ENCODE results near the gene SERPINE3. TPM values are rescaled to one million over a fixed set of nuclear protein-coding genes. Genes with fewer than 3 reads are reported as not detected.

SERPINE3 gene
- total RNA-seq, 4 donors from 2014 or later: not detected

- WGBS, 2 donors (ENCODE audit: low coverage in 1 of 2): 92% methylated on average over 2 of the region's 2 CpGs; no CpG with 5 or more reads in 1 of the 2 donors
These were observed 11.5 kb upstream of the SERPINE3 start for GRCh38 chr13:51327961-51328360.

DNA sequence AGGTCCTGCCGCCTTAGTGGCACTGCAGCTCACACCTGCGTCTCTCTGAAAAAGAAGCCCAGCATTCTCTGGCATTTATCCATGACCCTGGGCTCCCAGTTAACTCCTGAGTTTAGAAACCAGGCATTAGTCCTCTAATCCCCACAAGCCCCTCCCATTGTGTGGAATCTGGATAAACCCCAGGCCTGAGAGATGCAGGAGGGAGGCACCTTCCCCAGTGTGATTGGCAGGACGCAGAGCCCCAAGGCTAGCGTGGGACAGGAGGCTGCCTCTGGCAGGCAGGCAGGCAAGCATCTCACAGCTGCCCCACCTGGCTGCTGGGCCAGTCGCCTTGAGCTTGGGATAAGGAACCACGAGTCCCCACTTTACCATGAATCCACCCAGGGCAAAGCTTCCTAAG is 11.0 kb upstream of the SERPINE3 start:
- DNase-seq: no peak
- H3K27me3 ChIP-seq: no peaks in the 10 kb centered on the region
- TF ChIP-seq POLR2AphosphoS5 (IDR thresholded peaks at IDR 0.05) (no peak), EP300 (IDR thresholded peaks at IDR 0.05; ENCODE audit: low read depth) (no peak)
- no peaks in the 10 kb centered on the region for H3K4me1 ChIP-seq
- H3K9me3 ChIP-seq: no peaks in the 10 kb centered on the region
- intact Hi-C loops (cut with DNase I; ENCODE audit: low total_unique reads): no loop called here
- no peaks in the 10 kb centered on the region for H3K36me3 ChIP-seq
- no peak overlapping the region for H3K27ac ChIP-seq
- in situ Hi-C loops (cut with MboI; ENCODE audit: low pct_ligation_motif_present in 1 of 4, low pct_unique_long_range_greater_than_20kb in 1 of 4, low sequenced_read_pairs in 3 of 4): no loop called here
- no peak overlapping the region for H3K4me3 ChIP-seq
- WGBS, 2 donors (ENCODE audit: low coverage in 1 of 2): 80 to 86% methylated on average over 1 to 6 of the region's 6 CpGs

More at GRCh38 chr13:51327961-51328360, 11.5 kb upstream of the SERPINE3 start:
- H3K36me3 ChIP-seq: no peaks in the 10 kb centered on the region
- no peaks in the 10 kb centered on the region for H3K9me3 ChIP-seq
- DNase-seq: no peak
- H3K4me1 ChIP-seq: no peaks in the 10 kb centered on the region
- H3K27ac ChIP-seq: no peak overlapping the region
- in situ Hi-C loops (cut with MboI; ENCODE audit: low pct_ligation_motif_present in 1 of 4, low pct_unique_long_range_greater_than_20kb in 1 of 4, low sequenced_read_pairs in 3 of 4): no loop called here
- intact Hi-C loops (cut with DNase I; ENCODE audit: low total_unique reads): no loop called here
- H3K4me3 ChIP-seq: no peak overlapping the region
- no peak for TF ChIP-seq CTCF (IDR thresholded peaks at IDR 0.05)
- TF ChIP-seq POLR2A (IDR thresholded peaks at IDR 0.05): no peak
- TF ChIP-seq POLR2AphosphoS5 (IDR thresholded peaks at IDR 0.05): no peak
- no peak for TF ChIP-seq EP300 (IDR thresholded peaks at IDR 0.05; ENCODE audit: low read depth)
- no peaks in the 10 kb centered on the region for H3K27me3 ChIP-seq

GRCh38 chr13:51329606-51330005 is 9.9 kb upstream of the SERPINE3 start:
- Histone ChIP-seq H3K36me3 (no peaks in the 10 kb centered on the region), H3K4me1 (no peaks in the 10 kb centered on the region), H3K27ac (no peak overlapping the region), H3K9me3 (no peaks in the 10 kb centered on the region), H3K27me3 (no peaks in the 10 kb centered on the region), H3K4me3 (no peak overlapping the region)
- in situ Hi-C loops (cut with MboI; ENCODE audit: low pct_ligation_motif_present in 1 of 4, low pct_unique_long_range_greater_than_20kb in 1 of 4, low sequenced_read_pairs in 3 of 4): no loop called here
- no peak for DNase-seq
- intact Hi-C loops (cut with DNase I; ENCODE audit: low total_unique reads): no loop called here
- TF ChIP-seq CTCF (IDR thresholded peaks at IDR 0.05) (no peak), POLR2AphosphoS5 (IDR thresholded peaks at IDR 0.05) (no peak), EP300 (IDR thresholded peaks at IDR 0.05; ENCODE audit: low read depth) (no peak), POLR2A (IDR thresholded peaks at IDR 0.05) (no peak)
- 93% methylated on average over 3 of the region's 3 CpGs; no CpG with 5 or more reads in 1 of the 2 donors for WGBS, 2 donors (ENCODE audit: low coverage in 1 of 2)

DNA sequence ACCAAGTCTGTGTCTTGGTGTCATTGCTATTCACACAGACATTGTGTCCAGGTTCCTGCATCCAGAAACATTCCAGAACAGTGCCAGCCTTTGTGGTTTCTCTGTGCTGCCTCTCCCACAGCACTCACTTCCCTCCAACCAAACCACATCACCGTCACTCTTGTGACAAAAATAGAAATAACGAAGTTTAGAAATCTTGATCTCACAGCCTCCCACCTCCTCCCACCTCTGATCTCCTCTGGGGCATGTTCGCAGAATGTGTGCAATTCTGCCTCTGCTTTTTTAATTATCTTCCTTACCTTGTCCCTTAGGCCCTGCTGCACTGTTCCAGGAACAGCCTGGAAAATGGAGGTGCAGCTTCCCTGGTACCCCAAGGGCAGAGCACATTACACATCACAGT is 8.7 kb upstream of the SERPINE3 start:
- TF ChIP-seq EP300 (IDR thresholded peaks at IDR 0.05; ENCODE audit: low read depth) (no peak), POLR2A (IDR thresholded peaks at IDR 0.05) (no peak), POLR2AphosphoS5 (IDR thresholded peaks at IDR 0.05) (no peak)
- Histone ChIP-seq H3K4me3 (no peak overlapping the region), H3K4me1 (no peaks in the 10 kb centered on the region), H3K27ac (no peak overlapping the region), H3K9me3 (no peaks in the 10 kb centered on the region), H3K36me3 (no peaks in the 10 kb centered on the region), H3K27me3 (no peaks in the 10 kb centered on the region)
- in situ Hi-C loops (cut with MboI; ENCODE audit: low pct_ligation_motif_present in 1 of 4, low pct_unique_long_range_greater_than_20kb in 1 of 4, low sequenced_read_pairs in 3 of 4) (no loop called here), intact Hi-C loops (cut with DNase I; ENCODE audit: low total_unique reads) (no loop called here)
- WGBS, 2 donors (ENCODE audit: low coverage in 1 of 2): 61 to 66% methylated on average over 3 of the region's 3 CpGs
- DNase-seq: no peak

DNA sequence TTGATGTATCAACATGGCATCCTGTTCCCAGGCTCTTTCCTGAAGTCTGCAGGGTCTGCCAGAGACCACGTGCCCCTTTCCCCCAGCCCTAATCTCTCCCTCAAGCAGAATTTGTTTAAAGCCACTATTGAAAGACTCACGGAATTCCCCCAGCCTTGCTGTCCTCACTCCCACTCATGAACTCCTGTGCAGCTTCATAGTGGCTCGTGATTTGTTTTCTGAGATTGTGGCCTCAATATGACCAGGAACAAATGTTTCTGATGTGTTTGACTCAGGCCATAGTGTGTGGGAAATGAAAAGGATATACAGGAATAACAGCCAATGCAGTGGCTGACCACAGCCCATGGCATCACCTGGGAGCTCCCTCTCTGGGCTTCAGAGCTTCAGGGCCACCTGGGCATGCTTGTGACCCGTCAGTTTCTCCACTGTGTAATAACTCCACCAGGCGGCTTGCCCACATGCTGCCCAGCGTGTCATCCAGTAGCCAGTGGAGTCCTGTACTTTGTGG is 8.1 kb upstream of the SERPINE3 start:
- no peak overlapping the region for H3K27ac ChIP-seq
- in situ Hi-C loops (cut with MboI; ENCODE audit: low pct_ligation_motif_present in 1 of 4, low pct_unique_long_range_greater_than_20kb in 1 of 4, low sequenced_read_pairs in 3 of 4): no loop called here
- TF ChIP-seq POLR2AphosphoS5 (IDR thresholded peaks at IDR 0.05) (no peak), EP300 (IDR thresholded peaks at IDR 0.05; ENCODE audit: low read depth) (no peak), CTCF (IDR thresholded peaks at IDR 0.05) (no peak), POLR2A (IDR thresholded peaks at IDR 0.05) (no peak)
- intact Hi-C loops (cut with DNase I; ENCODE audit: low total_unique reads): no loop called here
- no peaks in the 10 kb centered on the region for H3K36me3 ChIP-seq
- DNase-seq: no peak
- no peak overlapping the region for H3K4me3 ChIP-seq
- 61 to 70% methylated on average over 3 to 6 of the region's 6 CpGs for WGBS, 2 donors (ENCODE audit: low coverage in 1 of 2)
- H3K4me1 ChIP-seq: no peaks in the 10 kb centered on the region
- no peaks in the 10 kb centered on the region for H3K27me3 ChIP-seq
- H3K9me3 ChIP-seq: no peaks in the 10 kb centered on the region

Measured in transverse colon (tissue), 4 donors.